ENCODE results near the gene LGSN.
"Not testable (repeated sequence)": the region's sequence is repeated elsewhere in the genome, so short reads cannot be mapped to it uniquely, and the experiment has no call there.

The LGSN gene

DNA sequence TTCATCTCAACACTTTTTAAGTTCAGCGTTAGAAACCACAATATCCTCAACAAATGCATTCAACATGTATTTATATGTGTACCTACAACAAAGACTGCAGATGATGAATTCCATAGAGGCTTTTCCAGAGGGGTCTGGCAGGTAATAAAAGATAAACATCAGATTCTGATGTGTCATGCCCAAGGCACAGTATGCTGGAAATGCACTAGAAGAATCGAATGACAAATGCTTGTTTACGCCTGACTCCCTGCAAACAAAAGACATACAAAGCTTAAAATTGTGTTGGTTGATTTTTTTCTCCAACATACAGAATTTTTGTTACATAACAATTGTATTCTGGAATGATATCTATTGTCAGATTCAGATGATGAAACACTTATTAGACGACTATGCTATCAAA is at the start of gene LGSN:
LGSN (minus strand) TSS at position 45 of the 400 bp plus-strand sequence; CDS start at position 5, 40 bp downstream.
- DNase-seq, result no peak

DNA sequence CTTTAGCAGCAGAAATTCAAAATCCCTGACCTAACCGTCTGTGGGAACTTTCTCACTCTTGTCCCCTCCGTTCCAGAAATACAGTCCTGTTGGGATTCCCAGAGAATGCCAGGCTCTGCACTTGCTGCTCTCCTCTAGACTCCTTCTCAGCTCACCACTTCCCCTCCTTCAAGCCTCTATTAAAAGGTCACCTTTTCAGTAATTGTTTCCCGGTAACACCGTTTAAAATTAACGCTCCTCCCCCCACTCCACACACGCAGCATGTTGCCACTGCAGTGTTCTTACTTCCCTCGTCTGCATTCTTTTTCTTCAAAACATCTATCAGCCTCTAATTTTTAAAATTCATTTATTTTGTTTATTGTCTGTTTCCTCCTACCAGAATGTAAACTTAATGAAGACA is 48.6 kb upstream of the LGSN start:
- no peak for DNase-seq

DNA sequence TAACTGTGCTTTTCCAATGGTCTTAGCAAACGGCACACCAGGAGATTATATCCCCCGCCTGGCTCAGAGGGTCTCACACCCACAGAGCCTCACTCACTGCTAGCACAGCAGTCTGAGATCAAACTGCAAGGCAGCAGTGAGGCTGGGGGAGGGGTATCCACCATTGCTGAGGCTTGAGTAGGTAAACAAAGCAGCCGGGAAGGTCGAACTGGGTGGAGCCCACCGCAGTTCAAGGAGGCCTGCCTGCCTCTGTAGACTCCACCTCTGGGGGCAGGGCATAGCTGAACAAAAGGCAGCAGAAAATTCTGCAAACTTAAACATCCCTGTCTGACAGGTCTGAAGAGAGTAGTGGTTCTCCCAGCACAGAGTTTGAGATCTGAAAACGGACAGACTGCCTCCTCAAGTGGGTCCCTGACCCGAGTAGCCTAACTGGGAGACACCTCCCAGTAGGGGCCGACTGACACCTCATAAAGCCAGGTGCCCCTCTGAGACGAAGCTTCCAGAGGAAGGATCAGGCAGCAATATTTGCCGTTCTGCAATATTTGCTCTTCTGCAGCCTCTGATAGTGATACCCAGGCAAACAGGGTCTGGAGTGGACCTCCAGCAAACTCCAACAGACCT is 42.8 kb upstream of the LGSN start:
- not testable (repeated sequence) for DNase-seq

GRCh38 chr6:63357384-63357783 is 37.6 kb upstream of the LGSN start:
- DNase-seq, result not testable (repeated sequence)

- DNase-seq, result no peak
Measured at GRCh38 chr6:63355632-63356031, 35.8 kb upstream of the LGSN start.

DNA sequence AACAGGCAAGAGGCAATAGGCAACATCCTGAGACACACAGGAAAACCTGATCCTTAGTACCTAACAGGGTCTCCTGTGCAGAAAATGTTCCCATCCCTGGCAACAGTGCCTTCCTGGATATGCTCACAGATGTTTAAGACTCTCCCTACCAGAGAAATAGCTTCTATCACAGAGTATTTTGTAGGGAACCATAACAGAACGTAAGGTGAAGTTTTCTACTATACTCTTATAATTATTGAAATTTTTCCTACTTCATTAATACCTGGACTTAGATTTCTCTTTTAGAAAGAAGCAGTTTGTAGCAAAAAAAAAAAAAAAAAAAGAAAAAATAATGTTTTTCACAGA is 33.5 kb upstream of the LGSN start:
- DNase-seq, result no peak

- DNase-seq, result peak; percentile 8
Measured at GRCh38 chr6:63352544-63353285, 32.9 kb upstream of the LGSN start.

GRCh38 chr6:63352069-63352543 is 32.3 kb upstream of the LGSN start:
- DNase-seq, result no peak

GRCh38 chr6:63349401-63349800 is 29.6 kb upstream of the LGSN start:
- no peak for DNase-seq

DNA sequence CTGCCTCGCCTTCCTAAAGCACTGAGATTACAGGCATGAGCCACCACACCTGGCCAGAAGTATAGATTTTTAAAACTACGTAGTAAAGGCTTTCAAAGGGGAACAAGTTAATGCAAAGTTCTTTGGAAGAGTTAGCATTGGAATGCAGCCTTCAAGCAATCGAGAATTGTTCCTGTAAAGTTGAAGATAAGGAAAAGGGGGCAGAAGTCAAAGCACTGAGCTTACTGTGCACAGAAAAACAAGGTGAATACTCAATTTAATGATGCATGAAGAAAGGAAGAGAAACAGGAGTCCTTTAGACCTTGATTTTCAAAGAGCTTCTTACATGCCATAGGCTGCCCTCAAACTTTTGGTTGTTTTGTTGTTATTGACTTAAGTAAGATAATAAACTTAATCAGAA is 29.1 kb upstream of the LGSN start:
- DNase-seq, result no peak

DNA sequence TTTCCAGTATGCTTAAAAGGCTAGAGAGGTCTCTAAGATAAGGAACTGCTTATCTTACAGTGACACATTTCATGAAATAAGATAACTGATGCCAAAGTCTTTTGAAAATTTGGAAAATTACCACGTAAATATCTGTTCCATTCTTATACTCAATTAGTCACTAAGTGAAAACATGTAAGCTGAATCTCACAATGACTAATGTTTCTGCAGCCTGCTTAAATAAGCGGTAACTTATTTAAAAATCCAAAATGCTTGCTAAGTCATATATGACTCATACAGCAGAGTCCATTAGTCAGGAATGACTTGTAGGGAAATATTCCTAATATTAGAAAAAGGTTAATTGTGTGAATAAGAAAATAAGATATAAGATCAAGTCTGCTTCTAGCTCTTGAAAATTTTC is 27.8 kb upstream of the LGSN start:
- no peak for DNase-seq

DNA sequence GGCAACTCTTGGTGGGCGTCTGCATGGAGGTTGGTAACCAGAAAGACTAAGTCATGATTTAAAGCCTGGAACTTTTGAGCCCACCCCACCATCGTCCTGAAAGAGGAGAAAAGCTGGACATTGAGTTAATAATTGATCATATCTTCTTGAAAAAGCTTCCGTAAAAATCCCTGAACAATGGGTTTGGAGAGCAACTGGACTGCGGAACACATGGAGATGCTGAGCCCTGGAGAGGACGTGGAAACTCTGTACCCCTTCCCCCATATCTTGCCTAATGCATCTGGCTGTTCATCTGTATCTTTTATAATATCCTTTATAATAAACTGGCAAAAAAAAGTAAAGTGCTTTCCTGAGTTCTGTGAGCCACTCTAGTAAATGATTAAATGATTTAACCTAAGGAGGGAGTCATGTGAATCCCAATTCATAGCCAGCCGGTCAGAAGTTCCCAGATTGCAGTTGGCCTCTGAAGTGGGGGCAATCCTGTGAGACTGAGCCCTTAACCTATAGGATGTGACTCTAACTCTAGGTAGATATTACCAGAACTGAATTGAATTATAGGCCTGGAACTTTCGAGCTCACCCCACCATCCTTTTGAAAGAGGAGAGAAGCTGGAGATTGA is 26.5 kb upstream of the LGSN start:
- no peak for DNase-seq

DNA sequence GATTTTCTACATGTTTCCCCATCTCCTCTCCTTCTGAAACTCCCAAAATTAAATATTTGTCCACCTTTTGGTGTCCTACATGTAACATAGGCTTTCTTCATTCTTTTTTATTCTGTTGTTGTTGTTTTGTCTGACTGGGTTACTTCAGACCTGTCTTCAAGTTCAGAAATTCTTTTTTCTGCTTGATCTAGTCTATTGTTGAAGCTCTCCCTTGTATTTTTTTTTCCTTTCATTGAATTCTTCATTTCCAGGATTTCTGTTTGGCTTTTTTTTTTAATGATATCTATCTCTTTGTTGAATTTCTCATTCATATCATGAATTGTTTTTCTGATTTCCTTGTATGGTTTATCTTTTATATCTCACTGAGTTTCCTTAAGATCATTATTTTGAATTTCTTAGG is 20.6 kb upstream of the LGSN start:
- no peak for DNase-seq

GRCh38 chr6:63334652-63335051 is 14.9 kb upstream of the LGSN start:
- DNase-seq, result not testable (repeated sequence)

DNA sequence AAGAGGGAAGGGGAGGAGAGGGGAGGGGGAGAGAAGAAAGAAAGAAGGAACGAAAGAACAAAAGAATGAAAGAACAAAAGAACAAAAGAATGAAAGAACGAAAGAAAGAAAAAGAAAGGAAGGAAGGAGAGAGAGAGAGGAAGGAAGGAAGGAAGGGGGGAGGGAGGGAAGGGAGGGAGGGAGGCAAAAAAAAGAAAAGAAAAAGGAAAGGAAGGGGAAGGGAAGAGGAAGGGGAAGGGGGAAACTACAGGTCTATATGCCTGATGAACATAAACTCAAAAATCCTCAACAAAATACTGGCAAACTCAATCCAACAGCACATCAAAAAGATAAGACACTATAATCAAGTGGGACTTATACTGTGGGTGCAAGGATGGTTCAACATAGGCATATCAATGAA is 13.7 kb upstream of the LGSN start:
- no peak for DNase-seq

DNA sequence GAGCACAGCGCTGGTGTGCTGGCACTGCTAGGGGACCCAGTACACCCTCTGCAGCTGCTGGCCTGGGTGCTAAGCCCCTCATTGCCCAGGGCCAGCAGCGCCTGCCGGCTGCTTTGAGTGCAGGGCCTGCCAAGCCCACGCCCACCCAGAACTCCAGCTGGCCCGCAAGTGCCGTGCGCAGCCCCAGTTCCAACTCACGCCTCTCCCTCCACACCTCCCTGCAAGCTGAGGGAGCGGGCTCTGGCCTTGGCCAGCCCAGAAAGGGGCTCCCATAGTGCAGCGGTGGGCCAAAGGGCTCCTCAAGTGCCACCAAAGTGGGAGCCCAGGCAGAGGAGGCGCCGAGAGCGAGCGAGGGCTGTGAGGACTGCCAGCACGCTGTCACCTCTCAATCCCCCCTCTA is 6.8 kb upstream of the LGSN start:
- not testable (repeated sequence) for DNase-seq

DNA sequence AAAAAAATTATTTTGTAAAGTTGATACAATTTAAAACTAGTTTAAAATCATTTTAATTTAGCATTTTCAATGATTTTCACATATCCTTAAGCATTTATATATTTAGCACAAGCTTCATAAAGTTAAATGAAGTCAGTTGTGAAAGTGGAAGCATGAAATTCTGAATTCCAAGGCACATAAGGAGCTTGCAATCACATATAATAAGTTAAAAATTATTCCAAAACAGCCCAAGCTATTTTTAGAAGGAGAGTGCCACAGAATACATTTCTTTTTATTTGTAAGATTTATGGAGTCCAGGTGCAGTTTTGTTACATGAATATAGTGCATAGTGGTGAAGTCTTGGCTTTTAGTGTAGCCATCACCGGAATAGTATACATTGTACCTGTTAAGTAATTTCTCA is 3.2 kb upstream of the LGSN start:
- no peak for DNase-seq

DNA sequence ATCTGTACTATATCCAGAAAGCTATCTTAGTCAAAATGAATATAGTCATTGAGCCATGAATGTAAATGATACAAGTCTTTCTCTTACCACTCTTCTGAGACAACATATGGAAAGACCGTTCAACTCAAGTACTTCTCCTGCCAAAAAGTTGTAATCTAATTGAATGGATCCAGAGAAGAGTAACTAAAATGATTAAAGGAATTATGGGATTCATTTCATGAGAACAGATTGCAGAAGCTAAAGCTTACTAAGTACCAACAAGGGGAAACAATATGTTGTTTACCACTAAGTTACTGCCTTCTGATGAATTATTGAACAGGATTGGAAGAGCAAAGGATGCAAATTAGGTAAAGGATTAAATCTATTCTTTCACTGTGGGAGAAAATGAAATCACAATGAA is 2.0 kb upstream of the LGSN start:
- DNase-seq, result no peak

DNA sequence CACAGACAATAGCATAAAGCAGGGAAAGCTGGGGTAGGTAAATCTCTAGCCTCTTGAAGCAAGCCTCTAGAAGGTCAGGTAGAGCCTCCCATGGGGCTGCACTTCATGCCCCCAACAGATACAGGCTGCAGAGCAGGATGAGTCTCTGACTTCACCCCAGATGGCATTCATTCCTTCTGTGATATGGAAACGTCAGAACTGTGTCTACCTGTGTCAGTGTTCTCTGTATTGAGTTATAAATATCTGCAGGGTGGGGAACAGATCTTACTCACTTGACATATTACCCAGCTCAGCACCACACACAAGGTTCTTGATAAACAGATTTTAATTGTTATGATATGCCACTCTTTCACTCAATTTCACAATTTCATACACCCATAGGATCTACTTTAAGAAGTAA is 2.1 kb downstream of the LGSN start:
- no peak for DNase-seq

GRCh38 chr6:63316113-63316512 is 3.7 kb downstream of the LGSN start:
- no peak for DNase-seq

DNA sequence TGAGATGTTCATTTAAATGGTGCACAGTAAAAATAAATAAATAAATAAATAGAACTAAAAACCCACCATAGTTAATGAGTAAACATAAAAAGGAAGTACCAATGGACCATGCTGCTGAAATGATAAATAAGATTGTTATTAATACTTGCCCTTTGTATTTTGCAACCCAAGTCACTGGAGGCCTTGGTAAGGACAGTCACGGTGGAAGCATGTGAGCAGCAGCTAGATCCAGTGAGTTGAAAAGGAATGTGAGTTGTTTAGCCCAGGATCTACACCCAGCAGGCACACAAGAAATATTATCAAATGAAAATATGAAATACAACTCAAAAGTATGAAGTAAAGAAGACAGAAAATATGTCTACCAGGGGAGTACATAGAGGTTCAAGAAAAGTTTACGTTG is 6.7 kb downstream of the LGSN start:
- no peak for DNase-seq

GRCh38 chr6:63307581-63308246 is 12.1 kb downstream of the LGSN start:
- DNase-seq, result no peak

- DNase-seq, result no peak
Measured at GRCh38 chr6:63306420-63306819, 13.4 kb downstream of the LGSN start.

GRCh38 chr6:63305277-63305676 is 14.5 kb downstream of the LGSN start:
- DNase-seq, result no peak

Measured in CD4-positive, alpha-beta T cell treated with Interleukin-17A for 1 hour (primary cell).